Measurements from ENCODE around the gene LETM1.
A peak's percentile ranks its signal among the peaks of the same experiment; 100 is the strongest.

Gene LETM1

DNA sequence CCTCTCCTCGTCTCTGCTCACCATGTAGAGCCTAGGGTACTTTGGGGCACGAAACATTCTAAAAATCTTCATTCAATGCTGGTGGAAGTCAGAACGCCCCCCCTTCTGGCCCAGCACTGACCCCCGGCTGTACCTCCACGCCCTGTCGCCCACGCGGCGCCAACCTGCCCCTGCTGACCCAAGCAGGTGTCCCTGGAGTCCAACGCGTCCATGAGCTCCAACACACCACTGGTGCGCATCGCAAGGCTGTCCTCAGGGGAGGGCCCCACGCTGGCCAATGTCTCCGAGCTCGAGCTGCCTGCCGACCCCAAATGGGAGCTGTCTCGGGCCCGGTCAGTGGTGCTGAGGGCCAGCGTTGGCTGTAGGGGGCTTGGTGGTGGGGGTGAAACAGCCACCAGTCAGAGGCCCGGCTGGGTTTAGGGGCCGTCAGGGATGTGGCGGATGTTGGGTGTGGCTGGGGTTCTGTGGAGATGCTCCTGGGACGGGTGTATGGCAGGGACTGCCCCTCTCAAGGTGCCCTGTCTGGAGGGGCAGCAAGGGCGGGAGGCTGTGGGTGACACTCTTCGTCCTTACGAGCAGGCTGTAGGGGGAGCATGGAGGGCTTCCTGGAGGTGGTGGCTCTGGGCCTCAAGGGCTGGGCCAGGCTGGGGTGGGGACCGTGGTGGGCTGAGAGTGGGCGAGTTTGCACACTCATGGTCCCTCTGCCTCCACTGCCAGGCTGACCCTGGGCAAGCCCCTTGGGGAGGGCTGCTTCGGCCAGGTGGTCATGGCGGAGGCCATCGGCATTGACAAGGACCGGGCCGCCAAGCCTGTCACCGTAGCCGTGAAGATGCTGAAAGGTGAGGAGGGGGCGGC, 51.1 kb downstream of the LETM1 start:
- DNase-seq, result no peak

DNA sequence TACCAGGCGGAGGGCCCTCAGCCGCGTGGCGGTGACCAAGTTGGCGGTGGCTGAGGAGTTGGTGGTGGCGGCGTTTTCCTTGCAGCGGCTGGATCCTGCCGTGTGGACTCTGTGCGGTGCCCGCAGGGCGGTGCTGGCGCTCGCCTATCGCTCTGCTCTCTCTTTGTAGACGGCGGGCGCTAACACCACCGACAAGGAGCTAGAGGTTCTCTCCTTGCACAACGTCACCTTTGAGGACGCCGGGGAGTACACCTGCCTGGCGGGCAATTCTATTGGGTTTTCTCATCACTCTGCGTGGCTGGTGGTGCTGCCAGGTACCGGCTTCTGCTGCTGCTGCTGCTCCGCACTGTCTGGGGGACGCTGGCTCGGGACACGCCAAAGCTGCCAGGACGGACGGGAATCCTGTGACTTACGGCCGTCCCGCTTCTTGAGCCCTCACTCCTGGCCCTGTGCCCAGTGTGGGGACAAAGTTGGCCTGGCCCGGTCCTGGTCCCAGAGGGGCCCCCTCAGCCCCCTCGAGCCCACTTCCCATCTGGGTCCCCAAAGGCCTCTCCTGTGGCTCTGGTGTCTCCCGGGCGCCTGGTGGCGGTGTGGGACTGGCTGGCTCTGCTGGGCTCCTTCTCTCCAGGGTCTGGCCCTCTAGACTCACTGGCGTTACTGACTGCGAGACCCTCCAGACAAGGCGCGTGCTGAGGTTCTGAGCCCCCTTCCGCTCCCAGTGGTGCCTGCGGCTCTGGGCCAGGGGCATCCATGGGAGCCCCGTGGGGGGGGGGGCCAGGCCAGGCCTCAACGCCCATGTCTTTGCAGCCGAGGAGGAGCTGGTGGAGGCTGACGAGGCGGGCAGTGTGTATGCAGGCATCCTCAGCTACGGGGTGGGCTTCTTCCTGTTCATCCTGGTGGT, 52.2 kb downstream of the LETM1 start:
- no peak for DNase-seq

DNA sequence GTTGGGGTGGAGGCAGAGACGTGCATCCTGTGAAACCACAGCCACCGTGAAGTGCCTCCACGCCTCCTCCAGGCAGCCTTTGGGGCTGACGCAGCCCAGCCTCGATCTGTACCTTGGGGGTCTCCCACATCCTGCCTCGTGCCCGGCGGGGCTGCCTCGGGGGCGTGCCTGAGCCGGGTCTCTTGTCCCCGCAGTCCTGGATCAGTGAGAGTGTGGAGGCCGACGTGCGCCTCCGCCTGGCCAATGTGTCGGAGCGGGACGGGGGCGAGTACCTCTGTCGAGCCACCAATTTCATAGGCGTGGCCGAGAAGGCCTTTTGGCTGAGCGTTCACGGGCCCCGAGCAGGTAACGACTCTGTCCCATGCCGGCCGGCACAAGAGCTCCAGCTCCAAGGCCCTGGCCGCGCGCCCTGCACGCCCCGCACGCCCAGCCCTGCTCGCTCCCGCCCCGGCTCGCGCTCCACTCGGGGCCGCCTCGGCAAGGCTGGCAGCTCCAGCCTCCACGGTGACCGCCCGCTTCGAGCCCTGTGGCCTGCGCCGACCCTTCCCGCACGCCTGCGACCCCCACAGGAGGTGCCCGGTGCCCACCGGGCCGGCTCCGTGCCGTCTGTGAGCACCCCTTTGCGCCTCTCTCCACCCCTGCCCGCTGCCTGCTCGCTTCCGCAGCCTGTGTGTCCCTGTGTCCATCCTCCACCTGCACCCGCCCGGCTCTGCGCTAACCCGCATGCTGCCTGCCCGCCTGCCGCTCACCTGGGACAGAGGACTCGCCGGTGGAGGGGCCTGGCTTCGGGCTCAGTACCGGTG, 53.0 kb downstream of the LETM1 start:
- DNase-seq, result no peak

DNA sequence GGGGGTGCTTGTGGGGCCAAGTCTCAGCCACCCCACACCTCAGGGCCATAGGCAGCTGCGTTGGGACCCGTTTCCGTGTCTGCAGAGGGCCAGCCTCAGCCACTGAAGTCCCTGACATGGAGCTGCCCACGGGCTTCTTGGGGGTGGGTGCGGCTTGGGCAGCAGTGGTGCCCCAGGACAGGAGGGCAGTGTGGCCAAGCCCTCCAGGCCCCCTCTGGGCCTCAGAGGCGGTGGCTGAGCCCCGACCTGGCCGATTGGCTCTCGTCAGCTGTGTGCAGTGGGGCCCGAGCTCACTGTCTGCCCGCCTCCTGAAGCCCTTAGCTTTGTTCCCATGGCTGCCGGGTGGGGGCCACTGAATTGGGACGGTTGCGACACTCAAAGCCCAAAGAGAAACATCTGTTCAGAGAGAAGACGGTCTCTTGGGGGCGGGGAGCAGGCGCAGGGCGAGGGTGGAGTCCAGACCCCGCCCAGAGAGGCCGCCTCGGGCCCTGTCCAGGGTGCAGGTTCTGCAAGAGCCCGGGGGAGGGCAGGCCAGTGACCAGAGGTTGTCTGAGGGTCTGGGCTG, 53.7 kb downstream of the LETM1 start:
- DNase-seq, result no peak

DNA sequence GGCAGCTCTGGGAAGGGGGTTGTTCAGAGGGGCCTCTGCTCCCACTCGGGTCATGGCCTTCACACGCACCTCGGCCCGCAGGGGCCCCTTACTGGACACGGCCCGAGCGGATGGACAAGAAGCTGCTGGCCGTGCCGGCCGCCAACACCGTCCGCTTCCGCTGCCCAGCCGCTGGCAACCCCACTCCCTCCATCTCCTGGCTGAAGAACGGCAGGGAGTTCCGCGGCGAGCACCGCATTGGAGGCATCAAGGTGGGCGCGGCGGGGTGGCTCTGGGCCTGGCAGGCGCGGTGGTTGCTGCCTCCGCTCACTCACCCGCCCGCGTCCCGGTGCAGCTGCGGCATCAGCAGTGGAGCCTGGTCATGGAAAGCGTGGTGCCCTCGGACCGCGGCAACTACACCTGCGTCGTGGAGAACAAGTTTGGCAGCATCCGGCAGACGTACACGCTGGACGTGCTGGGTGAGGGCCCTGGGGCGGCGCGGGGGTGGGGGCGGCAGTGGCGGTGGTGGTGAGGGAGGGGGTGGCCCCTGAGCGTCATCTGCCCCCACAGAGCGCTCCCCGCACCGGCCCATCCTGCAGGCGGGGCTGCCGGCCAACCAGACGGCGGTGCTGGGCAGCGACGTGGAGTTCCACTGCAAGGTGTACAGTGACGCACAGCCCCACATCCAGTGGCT, 54.5 kb downstream of the LETM1 start:
- DNase-seq, result no peak

DNA sequence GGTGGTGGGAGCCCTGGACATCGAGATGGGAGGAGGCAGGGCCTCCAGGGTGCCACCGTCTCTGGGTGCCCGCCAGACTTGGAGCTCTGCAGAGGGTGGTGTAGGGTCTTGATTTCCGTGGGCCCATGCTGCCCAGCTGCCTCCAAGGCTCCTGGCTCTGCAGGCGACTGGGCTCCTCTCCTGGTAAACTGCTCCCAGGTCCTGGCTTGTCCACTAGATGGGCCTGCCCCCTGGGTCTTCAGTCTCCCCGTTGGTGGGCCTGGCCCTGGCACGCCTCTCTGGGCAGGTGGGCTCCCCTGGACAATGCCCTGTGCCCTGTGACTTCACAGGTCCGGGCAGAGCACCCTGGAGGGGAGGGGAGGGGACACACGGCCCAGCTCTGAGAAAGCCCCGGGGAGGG, 55.2 kb downstream of the LETM1 start:
- DNase-seq, result no peak

DNA sequence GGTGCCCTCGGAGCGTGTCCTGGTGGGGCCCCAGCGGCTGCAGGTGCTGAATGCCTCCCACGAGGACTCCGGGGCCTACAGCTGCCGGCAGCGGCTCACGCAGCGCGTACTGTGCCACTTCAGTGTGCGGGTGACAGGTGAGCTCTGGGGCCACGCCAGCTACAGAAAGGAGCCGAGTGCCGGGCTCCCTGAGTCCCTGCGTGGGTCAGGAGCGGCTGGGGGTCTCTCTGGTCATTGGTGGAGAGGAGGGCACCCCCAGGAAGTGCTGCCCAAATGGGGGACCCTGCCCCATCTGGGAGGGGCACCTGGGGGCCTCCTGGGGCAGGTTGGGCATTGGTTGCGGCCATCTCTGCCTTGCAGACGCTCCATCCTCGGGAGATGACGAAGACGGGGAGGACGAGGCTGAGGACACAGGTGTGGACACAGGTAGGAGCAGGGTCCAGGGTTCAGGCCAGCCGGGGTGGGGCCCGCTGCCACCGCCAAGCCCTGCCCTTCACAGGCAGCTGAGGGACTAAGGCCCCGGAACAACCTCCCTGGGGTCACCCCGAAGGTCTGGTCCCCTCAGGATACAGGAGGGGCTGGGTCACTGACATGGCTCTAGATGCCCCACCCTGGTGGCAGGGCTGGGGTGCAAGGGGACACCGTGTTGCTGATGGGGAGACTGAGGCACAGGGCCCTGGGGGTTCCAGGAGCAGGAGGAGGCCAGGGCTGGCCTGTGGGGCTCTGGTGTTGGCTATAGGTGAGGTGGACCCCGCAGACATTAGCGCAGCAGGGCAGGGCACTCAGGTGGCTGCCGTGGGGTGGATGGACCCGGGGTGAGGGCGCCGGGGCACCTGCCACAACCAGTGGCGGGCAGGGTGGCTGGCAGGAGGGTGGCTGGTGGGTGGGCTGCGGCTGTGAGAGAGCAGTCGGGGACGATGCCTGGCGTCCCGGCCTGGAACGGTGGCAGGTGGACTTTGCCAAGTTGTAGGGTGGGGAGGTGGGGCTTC, 56.3 kb downstream of the LETM1 start:
- no peak for DNase-seq

DNA sequence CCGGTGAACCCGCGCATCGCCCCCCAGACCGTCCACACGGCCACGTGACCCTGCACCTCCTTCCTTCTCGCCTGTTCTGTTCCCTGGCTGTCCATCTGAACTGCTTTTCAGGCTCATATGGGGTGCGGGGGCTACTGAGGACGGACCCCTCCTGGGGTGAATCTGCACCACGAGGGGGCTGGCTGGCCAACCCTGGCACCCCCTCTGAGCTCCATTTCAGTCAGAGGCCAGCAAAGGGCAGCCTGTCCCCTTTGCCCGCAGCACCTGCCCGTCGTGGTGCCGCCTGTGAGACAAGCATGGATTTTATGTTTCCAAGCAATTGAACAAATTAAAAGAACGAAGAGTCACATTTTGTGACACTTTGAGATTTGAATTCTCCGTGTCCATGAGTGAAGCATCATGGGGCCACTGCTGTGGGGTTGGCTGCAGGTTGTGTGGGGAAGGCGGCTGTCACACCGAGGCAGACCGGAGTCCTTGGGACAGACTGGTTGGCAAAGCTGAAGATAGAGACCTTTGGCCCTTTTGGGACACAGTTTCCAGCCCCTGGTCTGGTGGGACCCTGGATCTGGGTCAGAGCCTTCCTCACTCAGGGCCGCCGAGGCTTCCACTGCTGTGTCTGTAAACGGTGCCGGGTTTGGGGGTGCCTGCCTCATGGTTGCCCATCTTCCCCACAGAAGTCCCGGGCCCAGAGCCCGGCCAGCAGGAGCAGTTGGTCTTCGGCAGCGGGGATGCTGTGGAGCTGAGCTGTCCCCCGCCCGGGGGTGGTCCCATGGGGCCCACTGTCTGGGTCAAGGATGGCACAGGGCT, 57.2 kb downstream of the LETM1 start:
- DNase-seq, result no peak

DNA sequence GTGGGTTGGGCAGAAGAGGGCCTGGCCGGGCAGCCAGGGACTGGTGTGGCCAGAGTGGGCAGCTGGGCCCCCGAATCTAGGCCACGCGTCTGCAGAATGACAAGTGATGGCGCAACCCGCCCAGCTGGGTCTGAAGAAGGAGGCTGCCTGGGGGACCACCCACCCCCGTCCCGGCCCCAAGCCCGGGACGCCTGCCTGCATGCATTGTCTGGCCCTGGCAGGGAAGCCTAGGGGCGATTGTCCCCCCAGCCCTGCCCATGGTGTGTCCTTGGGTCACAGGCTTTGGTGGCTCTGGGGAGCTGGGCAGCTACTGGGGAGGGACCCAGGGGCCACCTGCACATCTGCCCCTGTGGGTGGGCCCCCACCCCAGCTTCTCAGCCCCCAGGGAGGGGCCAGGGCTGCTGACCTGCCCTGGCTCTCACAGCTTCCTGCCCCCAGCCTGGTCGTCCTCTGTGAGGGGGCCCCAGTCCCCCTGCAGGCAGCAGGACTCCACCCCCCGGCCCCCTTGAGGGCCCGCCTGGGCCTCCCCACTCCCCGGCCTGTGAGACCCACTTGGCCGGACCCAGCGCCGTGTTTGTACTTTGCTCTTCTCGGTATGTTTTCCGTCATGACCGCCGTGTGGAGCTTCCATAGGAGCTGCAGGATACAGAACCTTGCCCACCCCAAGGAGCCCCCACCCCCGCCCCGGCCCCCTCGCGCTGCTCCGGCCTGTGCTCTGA, 57.9 kb downstream of the LETM1 start:
- no peak for DNase-seq

DNA sequence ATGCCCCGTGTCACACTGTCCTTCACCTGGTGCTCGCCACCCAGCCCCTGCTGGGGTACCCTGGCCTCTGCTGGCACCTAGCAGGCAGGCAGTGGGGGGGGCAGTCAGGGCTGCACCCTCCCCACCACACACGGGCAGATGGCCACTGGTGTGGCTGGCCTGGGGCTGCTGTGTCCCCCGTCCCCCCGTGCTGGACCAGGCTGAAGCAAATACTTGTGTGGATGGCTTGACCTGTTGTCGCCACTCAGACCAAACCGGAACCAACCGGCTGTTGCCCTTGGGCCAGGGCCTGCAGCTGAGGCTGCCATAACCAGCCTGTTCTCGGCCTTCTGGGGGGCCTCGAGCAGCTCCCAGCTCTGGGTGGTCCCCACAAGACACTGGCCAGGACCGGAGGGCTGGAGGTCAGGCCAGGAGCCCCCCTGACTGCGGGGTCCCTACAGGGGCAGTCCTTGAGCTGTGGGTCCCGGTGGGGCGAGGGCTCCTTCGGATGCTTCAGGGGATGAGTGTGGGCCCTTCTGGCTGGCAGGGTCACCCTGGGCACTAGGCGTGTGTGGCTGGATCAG, 58.6 kb downstream of the LETM1 start:
- no peak for DNase-seq

DNA sequence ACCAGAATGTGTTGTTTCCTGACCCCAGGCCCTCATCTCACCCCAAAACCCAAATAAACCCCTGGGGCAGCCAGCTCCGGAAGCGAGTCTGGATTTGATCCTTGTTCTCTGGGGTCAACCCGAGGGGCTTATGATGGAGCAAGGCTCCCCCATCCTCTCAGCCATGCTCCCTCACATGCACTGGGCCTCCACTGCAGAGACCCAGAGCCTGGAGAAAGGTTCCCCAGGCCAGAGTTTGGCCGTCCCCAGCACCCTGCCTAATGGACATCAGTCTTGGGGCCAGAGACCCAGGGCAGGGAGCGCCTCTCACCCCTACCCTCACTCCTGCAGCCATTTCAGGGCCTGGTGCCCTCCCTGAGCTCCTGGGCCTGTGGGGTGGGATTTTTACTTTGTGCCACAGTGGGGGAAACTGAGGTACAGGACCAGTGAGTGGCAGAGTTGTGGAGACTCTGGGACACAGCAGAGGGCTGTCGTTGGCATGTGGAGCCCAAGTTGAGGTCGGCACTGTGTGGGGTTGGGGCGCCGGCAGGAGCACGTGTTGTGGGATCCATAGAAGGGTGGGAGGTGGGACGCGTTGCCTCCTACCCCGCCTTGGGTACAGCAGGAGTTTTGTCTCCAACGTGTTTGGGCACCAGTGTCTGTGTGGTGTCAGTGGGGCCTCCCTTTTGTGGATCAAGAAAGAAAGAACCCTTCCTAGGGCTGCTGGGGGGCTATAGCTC, 59.3 kb downstream of the LETM1 start:
- no peak for DNase-seq

DNA sequence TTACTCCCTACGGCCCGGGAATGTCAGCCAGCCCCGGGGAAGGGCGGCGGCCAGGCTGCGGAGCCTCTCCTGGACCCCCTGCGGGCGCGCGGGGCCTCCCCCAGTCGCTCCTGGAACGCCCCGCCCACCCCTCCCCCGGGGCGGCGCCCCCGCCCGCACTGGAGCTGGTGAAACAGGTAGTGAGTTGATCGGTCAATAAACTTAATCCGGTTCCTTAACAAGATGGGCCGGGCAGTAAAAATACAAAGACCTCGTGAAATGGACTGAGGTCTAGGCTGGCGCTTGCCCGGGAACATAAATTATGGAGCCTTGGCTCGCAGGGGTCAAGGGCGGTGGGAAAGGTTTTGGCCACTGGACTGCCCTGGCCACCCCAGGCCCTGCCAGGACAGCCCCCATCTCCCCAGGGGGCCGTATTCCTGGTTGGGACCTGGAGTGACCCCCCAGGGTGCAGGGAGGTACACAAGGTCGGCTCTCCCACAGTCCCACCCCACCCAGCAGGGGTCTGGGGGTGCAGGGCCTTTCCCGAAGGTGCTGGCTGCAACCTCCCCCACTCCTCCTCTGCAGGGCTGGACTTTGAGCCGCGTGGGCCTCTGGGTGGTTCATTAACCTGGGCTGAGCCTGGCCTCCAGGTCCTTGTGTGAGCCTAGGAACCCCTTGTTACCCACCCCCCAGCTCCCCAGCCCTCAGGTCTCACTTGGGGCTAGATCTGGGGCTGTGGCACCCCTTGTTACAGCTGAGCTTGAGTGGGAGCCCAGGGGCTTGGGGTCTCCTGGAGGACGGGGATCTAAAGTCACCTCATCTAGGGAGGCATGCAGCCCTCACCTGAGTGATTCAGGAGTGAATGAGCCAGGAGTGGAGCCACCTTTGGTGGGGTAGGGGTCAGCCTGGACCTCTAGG, 60.4 kb downstream of the LETM1 start:
- no peak for DNase-seq

DNA sequence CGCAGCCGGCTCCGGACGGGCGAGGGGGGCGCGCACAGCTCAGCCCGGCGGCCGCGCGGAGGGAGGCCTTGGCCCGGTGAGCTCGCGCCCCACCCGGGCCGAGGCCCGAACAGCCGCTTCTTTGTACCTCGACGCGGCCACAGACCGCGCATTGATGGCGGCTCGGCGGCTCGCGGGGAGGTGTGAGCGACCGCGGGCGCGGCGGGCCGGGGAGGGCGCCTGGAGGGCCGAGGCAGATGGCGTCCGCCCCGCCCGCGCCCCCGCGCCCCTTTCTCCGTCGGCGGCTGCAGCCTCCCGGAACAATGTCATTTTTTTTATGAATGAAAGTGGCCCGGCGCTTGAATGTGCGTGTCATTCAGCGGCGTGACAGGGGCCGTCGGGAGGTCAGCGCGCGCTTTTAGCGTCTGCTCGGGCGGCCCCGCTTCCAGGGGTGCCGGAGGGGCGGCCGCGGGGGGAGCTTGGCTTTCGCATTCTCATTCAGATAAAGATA, 61.1 kb downstream of the LETM1 start:
- no peak for DNase-seq

DNA sequence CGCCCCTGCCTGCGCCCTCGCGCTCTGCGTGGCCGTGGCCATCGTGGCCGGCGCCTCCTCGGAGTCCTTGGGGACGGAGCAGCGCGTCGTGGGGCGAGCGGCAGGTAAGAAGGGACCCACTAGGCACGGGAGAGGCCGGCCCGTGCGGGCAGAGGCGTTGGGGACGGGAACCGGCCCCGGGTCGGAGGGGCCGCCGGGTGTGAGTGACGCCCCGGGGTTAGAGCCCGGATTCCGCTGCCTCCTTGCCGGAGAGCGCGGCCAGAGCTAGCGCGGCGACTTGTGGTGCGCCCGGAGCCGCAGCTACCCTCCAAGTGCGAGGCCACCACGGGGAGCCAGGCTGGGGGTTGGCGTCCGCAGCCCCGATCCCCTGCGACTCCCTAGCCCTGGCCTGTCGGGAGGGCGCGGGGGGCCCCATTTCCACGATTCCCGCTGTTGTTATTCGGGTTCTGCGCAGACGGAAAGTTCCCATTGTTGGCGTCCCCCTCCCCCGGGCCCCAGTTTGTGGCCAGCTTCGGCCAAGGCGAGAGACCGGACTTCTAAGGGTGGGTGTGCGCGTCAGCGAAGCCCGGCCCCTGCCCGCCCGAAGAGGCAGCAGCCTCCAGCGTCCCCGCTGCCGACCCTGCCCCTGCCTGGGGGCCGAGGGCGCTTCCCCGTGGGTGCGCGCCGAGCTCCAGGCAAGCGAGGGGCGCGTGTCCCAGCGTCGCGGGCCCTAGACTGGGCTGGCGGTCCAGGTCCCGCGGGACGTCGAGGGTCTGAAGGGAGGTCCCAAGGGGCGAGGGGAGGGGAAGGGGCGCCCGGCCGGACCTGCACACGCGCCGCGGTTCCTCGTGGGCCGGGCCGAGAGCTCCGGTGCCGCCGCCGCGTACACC, 61.8 kb downstream of the LETM1 start:
- no peak for DNase-seq

DNA sequence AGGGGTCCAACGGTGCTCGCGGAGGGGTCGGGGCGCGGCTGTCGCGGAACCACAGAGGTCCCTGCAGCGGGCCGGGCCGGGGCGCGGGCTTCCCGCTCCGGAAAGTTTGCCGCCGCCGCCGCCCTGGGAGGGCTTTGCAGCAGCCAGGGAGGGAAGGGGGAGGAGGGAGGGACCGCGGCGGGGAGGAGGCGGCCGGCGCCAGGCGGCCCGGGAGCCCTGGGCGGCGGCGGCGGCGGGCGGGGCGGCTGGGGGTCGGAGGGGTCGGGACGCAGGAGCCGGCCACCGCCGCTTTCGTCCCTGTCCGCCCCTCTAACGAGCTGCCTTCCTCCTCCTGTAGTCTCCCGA, 62.5 kb downstream of the LETM1 start:
- DNase-seq, result peak; percentile 5

DNA sequence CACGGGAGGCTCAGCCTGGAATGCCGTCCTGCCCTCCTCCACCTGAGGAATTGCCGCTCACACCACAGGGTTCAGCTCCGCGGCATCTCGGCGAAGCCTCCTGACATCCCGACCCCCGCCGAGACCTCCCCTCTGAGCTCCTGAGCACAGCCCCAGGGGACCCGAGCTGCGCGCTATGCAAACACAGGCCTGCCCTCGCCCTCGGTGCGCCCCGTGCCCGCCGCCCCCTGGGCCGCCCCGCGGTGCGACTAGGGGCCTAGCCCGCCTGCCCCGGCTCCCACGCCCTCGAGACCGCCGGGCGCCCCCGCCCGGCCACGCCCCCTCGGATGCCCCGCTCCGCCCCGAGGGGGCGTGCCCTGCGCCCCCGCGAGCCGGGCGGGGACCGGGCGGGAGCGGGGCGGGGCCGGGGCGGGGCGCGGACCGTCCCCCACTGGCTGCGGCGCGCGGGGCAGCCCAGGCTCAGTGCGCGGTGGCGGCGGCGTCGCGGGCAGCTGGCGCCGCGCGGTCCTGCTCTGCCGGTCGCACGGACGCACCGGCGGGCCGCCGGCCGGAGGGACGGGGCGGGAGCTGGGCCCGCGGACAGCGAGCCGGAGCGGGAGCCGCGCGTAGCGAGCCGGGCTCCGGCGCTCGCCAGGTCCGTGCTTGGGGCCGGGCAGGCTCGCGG, 63.0 kb downstream of the LETM1 start, which contains the start of gene FGFR3:
FGFR3 (plus strand) TSS at position 462 of the 664 bp plus-strand sequence. CDS start 642 bp downstream, outside the sequence.
- DNase-seq, result peak; percentile 32
